H9 (cell line): ENCODE data around the gene LILRB1. TPM values are rescaled to one million over a fixed set of nuclear protein-coding genes. Genes with fewer than 3 reads are reported as not detected.
"Not testable (repeated sequence)": the region's sequence is repeated elsewhere in the genome, so short reads cannot be mapped to it uniquely, and the experiment has no call there.

Source experiments
- DNase-seq: peaks from one replicate; pipeline ENCODE4 v3.0.0-alpha.2; 2017
- H2AFZ ChIP-seq: one replicate; pipeline ENCODE4 v1.6.1; 2013; ENCODE audit warnings: mild to moderate bottlenecking, low read length, control low read depth, moderate library complexity
- H2AK5ac ChIP-seq: 2 replicates; pipeline ENCODE4 v1.6.1; 2013; ENCODE audit warnings: low read length, control low read depth, mixed read lengths; ENCODE audit not compliant: insufficient read length
- H2BK120ac ChIP-seq: one replicate; pipeline ENCODE4 v1.6.1; 2013; ENCODE audit warnings: low read depth, mild to moderate bottlenecking, low read length, control low read depth, inconsistent platforms; ENCODE audit not compliant: poor library complexity, severe bottlenecking
- H2BK12ac ChIP-seq: 2 replicates; pipeline ENCODE4 v1.6.1; 2013; ENCODE audit warnings: low read length, control low read depth, mixed read lengths, low read depth; ENCODE audit not compliant: insufficient read length
- H2BK15ac ChIP-seq: 2 replicates; pipeline ENCODE4 v1.6.1; 2013; ENCODE audit warnings: low read depth, low read length, control low read depth
- H2BK20ac ChIP-seq: one replicate; pipeline ENCODE4 v1.6.1; 2013; ENCODE audit warnings: low read depth, mild to moderate bottlenecking, low read length, control low read depth, inconsistent platforms; ENCODE audit not compliant: poor library complexity, severe bottlenecking
- H2BK5ac ChIP-seq: 2 replicates; pipeline ENCODE4 v1.6.1; 2013; ENCODE audit warnings: low read length, control low read depth, mixed read lengths; ENCODE audit not compliant: insufficient read length
- H3K14ac ChIP-seq: 2 replicates; pipeline ENCODE4 v1.6.1; 2013; ENCODE audit warnings: low read length, control low read depth; ENCODE audit not compliant: insufficient read depth
- H3K18ac ChIP-seq: 2 replicates; pipeline ENCODE4 v1.6.1; 2013; ENCODE audit warnings: low read depth, mild to moderate bottlenecking, mixed read lengths, low read length, control low read depth; ENCODE audit not compliant: insufficient read length
- H3K23ac ChIP-seq: 2 replicates; pipeline ENCODE4 v1.6.1; 2013; ENCODE audit warnings: low read length, control low read depth, mixed read lengths, low read depth; ENCODE audit not compliant: insufficient read length
- H3K23me2 ChIP-seq: 2 replicates; pipeline ENCODE4 v1.6.1; 2013; ENCODE audit warnings: low read depth, mild to moderate bottlenecking, mixed read lengths, low read length, control low read depth; ENCODE audit not compliant: insufficient read length, poor library complexity, severe bottlenecking
- H3K27ac ChIP-seq: 2 replicates; pipeline ENCODE4 v1.5.1; 2013; ENCODE audit warnings: low read length, control low read depth, mixed read lengths, low read depth; ENCODE audit not compliant: insufficient read length
- H3K27me3 ChIP-seq: 2 replicates; pipeline ENCODE4 v1.6.1; 2013; ENCODE audit warnings: low read length, control low read depth, inconsistent platforms; ENCODE audit not compliant: insufficient read depth
- H3K4ac ChIP-seq: 2 replicates; pipeline ENCODE4 v1.6.1; 2013; ENCODE audit warnings: low read depth, mild to moderate bottlenecking, control low read depth, inconsistent platforms, low read length, moderate library complexity
- H3K4me1 ChIP-seq: 2 replicates; pipeline ENCODE4 v1.6.1; 2013; ENCODE audit warnings: low read length, control low read depth, inconsistent platforms; ENCODE audit not compliant: insufficient read depth
- H3K4me2 ChIP-seq: 2 replicates; pipeline ENCODE4 v1.6.1; 2013; ENCODE audit warnings: low read length, control low read depth, mixed read lengths; ENCODE audit not compliant: insufficient read length, insufficient read depth
- H3K56ac ChIP-seq: 2 replicates; pipeline ENCODE4 v1.6.1; 2013; ENCODE audit warnings: low read depth, mild to moderate bottlenecking, mixed read lengths, low read length, control low read depth; ENCODE audit not compliant: insufficient read length
- H3K79me1 ChIP-seq: 2 replicates; pipeline ENCODE4 v1.6.1; 2013; ENCODE audit warnings: low read depth, mild to moderate bottlenecking, moderate library complexity, low read length, control low read depth, inconsistent platforms; ENCODE audit not compliant: insufficient read depth, poor library complexity, severe bottlenecking
- H3K79me2 ChIP-seq: 2 replicates; pipeline ENCODE4 v1.6.1; 2013; ENCODE audit warnings: low read length, control low read depth, inconsistent platforms; ENCODE audit not compliant: insufficient read depth
- H3K9ac ChIP-seq: 2 replicates; pipeline ENCODE4 v1.6.1; 2013; ENCODE audit warnings: low read length, control low read depth, mixed read lengths; ENCODE audit not compliant: insufficient read length; ENCODE audit errors: extremely low read depth
- H3K9me3 ChIP-seq: one replicate; pipeline ENCODE4 v1.6.1; 2013; ENCODE audit warnings: low read depth, low read length, inconsistent platforms; ENCODE audit not compliant: control insufficient read depth
- H3T11ph ChIP-seq: one replicate; pipeline ENCODE4 v1.6.1; 2013; ENCODE audit warnings: mild to moderate bottlenecking, low read length, control low read depth, inconsistent platforms
- H4K20me1 ChIP-seq: one replicate; pipeline ENCODE4 v1.6.1; 2013; ENCODE audit not compliant: control insufficient read depth, insufficient read length, insufficient read depth
- H4K5ac ChIP-seq: 2 replicates; pipeline ENCODE4 v1.6.1; 2013; ENCODE audit warnings: low read depth, mild to moderate bottlenecking, mixed read lengths, low read length, control low read depth; ENCODE audit not compliant: insufficient read length
- H4K8ac ChIP-seq: replicated peaks from 2 replicates; pipeline ENCODE4 v1.6.1; 2013; ENCODE audit warnings: low read length, control low read depth, mixed read lengths, low read depth; ENCODE audit not compliant: insufficient read length
- H4K91ac ChIP-seq: 2 replicates; pipeline ENCODE4 v1.6.1; 2013; ENCODE audit warnings: low read depth, mild to moderate bottlenecking, moderate library complexity, mixed read lengths, low read length, control low read depth; ENCODE audit not compliant: insufficient read length
- H3K27ac Mint-ChIP-seq, 3 experiments: 2 replicates in 2 of 3; 3 replicates in 1 of 3; pipeline ENCODE4 v1.8.0; 2020 to 2021; ENCODE audit warnings: mixed read lengths in 3 of 3, mild to moderate bottlenecking in 1 of 3, moderate library complexity in 1 of 3
- H3K27me3 Mint-ChIP-seq: 2 replicates; pipeline ENCODE4 v1.8.0; 2021; ENCODE audit warnings: low read depth, mild to moderate bottlenecking, moderate library complexity, mixed read lengths
- H3K36me3 Mint-ChIP-seq, 3 experiments: 2 replicates in 2 of 3; 3 replicates in 1 of 3; pipeline ENCODE4 v1.8.0; 2020 to 2021; ENCODE audit warnings: low read depth in 3 of 3, mixed read lengths in 3 of 3; ENCODE audit not compliant: insufficient read depth in 1 of 3
- H3K4me1 Mint-ChIP-seq, 2 experiments: 2 replicates each; pipeline ENCODE4 v1.8.0; 2020; ENCODE audit warnings: mixed read lengths in 2 of 2
- H3K4me3 Mint-ChIP-seq, 2 experiments: 2 replicates in 1 of 2; 3 replicates in 1 of 2; pipeline ENCODE4 v1.8.0; 2020 to 2021; ENCODE audit warnings: mild to moderate bottlenecking in 2 of 2, mixed read lengths in 2 of 2, moderate library complexity in 1 of 2
- H3K9me3 Mint-ChIP-seq, 2 experiments: 2 replicates in 1 of 2; 3 replicates in 1 of 2; pipeline ENCODE4 v1.8.0; 2020; ENCODE audit warnings: mild to moderate bottlenecking in 2 of 2, mixed read lengths in 2 of 2, moderate library complexity in 1 of 2
- CTCF ChIP-seq: fragments of 200-600 bp; sonication (generic); conservative IDR thresholded peaks from 3 replicates; pipeline ENCODE4 v1.8.0; 2021; ENCODE audit warnings: antibody characterized with exemption, mild to moderate bottlenecking
- whole genome bisulfite sequencing: extraction: QIAGEN DNeasy Blood & Tissue Kit; methylation state at CpG from one replicate; pipeline ENCODE4 v1.1.7; 2013; ENCODE audit warnings: missing lambda C conversion rate, low lambda C conversion rate, mixed read lengths; ENCODE audit not compliant: insufficient read length; ENCODE audit errors: extremely low coverage; 5-methylcytosine and 5-hydroxymethylcytosine counted together
- total RNA-seq: library from RNA; stranded (reverse); gene quantifications from 2 replicates; pipeline ENCODE4 v1.2.1, GENCODE V29; 2021

LILRB1 gene
- total RNA-seq, 1 experiment from 2014 or later, result not detected

GRCh38 chr19:54587026-54587425 is 43.3 kb upstream of the LILRB1 start:
- no peak for TF ChIP-seq CTCF
- no peak overlapping the region for H2BK20ac ChIP-seq
- peaks cover 64% of the 10 kb centered on the region for H3K9me3 ChIP-seq
- Mint-ChIP-seq H3K9me3 (peaks cover 99 to 100% of the 10 kb centered on the region in 2 experiments), H3K4me1 (no peaks in the 10 kb centered on the region), H3K27me3 (peaks cover 2% of the 10 kb centered on the region), H3K27ac (no peak overlapping the region), H3K36me3 (peaks cover 9 to 49% (median 12%) of the 10 kb centered on the region in 3 experiments; a peak in 6 of 7 replicates), H3K4me3 (no peak overlapping the region)
- no CpG with 5 or more reads among the region's 7 CpGs for WGBS
- no peaks in the 10 kb centered on the region for H3K4me1 ChIP-seq
- no peak overlapping the region for H3K4ac ChIP-seq
- H2AK5ac ChIP-seq, result no peak overlapping the region
- H2BK15ac ChIP-seq, result no peak overlapping the region
- H2BK120ac ChIP-seq, result no peak overlapping the region
- no peak overlapping the region for H2BK5ac ChIP-seq
- no peak overlapping the region for H2AFZ ChIP-seq
- H2BK12ac ChIP-seq, result no peak overlapping the region
- no peak for DNase-seq
- no peaks in the 10 kb centered on the region for H3K27me3 ChIP-seq
- no peak overlapping the region for H3K18ac ChIP-seq
- no peaks in the 10 kb centered on the region for H3K79me2 ChIP-seq
- H4K20me1 ChIP-seq, result no peaks in the 10 kb centered on the region
- no peaks in the 10 kb centered on the region for H3K79me1 ChIP-seq
- H4K5ac ChIP-seq, result no peak overlapping the region
- H4K8ac ChIP-seq, result no peak overlapping the region
- H3T11ph ChIP-seq, result no peak overlapping the region
- H3K27ac ChIP-seq, result no peak overlapping the region
- no peak overlapping the region for H3K56ac ChIP-seq
- no peak overlapping the region for H3K9ac ChIP-seq
- no peak overlapping the region for H3K14ac ChIP-seq
- no peak overlapping the region for H3K23ac ChIP-seq
- no peaks in the 10 kb centered on the region for H3K23me2 ChIP-seq
- no peak overlapping the region for H4K91ac ChIP-seq
- no peak overlapping the region for H3K4me2 ChIP-seq

GRCh38 chr19:54593445-54593844 is 36.8 kb upstream of the LILRB1 start, which contains the start of gene LILRA1:
Gene LILRA1, plus strand, starts transcription at chr19:54593632. Its CDS starts 613 bp downstream, at chr19:54594245.
- not testable (repeated sequence) for H3K9ac ChIP-seq, H3K79me2 ChIP-seq, H3K23me2 ChIP-seq, H3K56ac ChIP-seq, DNase-seq, H3T11ph ChIP-seq, H3K27me3 ChIP-seq, H2BK12ac ChIP-seq, H4K91ac ChIP-seq, H4K5ac ChIP-seq, H3K27me3 Mint-ChIP-seq, H3K4me1 ChIP-seq, H2BK5ac ChIP-seq, H4K20me1 ChIP-seq, H3K27ac Mint-ChIP-seq, H3K4ac ChIP-seq, H2BK20ac ChIP-seq, H3K27ac ChIP-seq, H2BK15ac ChIP-seq, H2AFZ ChIP-seq, H3K4me3 Mint-ChIP-seq, H3K4me2 ChIP-seq, H3K18ac ChIP-seq, H3K23ac ChIP-seq, H3K79me1 ChIP-seq, H2AK5ac ChIP-seq, H2BK120ac ChIP-seq, H3K4me1 Mint-ChIP-seq, H4K8ac ChIP-seq, H3K14ac ChIP-seq
- H3K36me3 Mint-ChIP-seq, result peaks cover 7 to 27% (median 13%) of the 10 kb centered on the region in 3 experiments
- H3K9me3 ChIP-seq, result peaks cover 88% of the 10 kb centered on the region
- H3K9me3 Mint-ChIP-seq, result peaks cover 94% of the 10 kb centered on the region in 2 experiments
- no CpG with 5 or more reads among the region's 6 CpGs for WGBS
